B cell (primary cell): Measurements from ENCODE around the gene ATP6V0A1.

ENCODE experiments used
- CTCF ChIP-seq: fragments of 200-600 bp; IDR thresholded peaks from one replicate; pipeline ENCODE4 v1.8.0; 2022; ENCODE audit warnings: antibody characterized with exemption, mild to moderate bottlenecking
- EZH2 ChIP-seq: IDR thresholded peaks from 2 replicates; pipeline ENCODE4 v1.6.1; 2012; ENCODE audit warnings: borderline replicate concordance, low read depth, mild to moderate bottlenecking, moderate library complexity, low read length; ENCODE audit not compliant: insufficient read depth, poor library complexity, severe bottlenecking

GRCh38 chr17:42526031-42526444, 67.4 kb downstream of the ATP6V0A1 start:
- TF ChIP-seq CTCF (no peak), EZH2 (no peak)
